Measurements from ENCODE around the gene TCF23. TPM values are rescaled to one million over a fixed set of nuclear protein-coding genes. Genes with fewer than 3 reads are reported as not detected.

The TCF23 gene
- total RNA-seq, 2 donors from 2014 or later, result 8.5 TPM; not detected in 1

GRCh38 chr2:27162151-27163121 is 13.6 kb downstream of the TCF23 start:
- H3K9me3 ChIP-seq, result no peaks in the 10 kb centered on the region
- WGBS, result 89% methylated on average over 15 of the region's 15 CpGs
- no peaks in the 10 kb centered on the region for H3K36me3 ChIP-seq
- TF ChIP-seq, protein P1, sequence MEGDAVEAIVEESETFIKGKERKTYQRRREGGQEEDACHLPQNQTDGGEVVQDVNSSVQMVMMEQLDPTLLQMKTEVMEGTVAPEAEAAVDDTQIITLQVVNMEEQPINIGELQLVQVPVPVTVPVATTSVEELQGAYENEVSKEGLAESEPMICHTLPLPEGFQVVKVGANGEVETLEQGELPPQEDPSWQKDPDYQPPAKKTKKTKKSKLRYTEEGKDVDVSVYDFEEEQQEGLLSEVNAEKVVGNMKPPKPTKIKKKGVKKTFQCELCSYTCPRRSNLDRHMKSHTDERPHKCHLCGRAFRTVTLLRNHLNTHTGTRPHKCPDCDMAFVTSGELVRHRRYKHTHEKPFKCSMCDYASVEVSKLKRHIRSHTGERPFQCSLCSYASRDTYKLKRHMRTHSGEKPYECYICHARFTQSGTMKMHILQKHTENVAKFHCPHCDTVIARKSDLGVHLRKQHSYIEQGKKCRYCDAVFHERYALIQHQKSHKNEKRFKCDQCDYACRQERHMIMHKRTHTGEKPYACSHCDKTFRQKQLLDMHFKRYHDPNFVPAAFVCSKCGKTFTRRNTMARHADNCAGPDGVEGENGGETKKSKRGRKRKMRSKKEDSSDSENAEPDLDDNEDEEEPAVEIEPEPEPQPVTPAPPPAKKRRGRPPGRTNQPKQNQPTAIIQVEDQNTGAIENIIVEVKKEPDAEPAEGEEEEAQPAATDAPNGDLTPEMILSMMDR (IDR thresholded peaks at IDR 0.05), result no peak
- no peak for DNase-seq (ENCODE audit: low spot score)
- no peak overlapping the region for H3K4me3 ChIP-seq
- no peak overlapping the region for H3K27ac ChIP-seq
- H3K27me3 ChIP-seq (replicated peaks; ENCODE audit: insufficient read depth), result no peaks in the 10 kb centered on the region
- no peaks in the 10 kb centered on the region for H3K4me1 ChIP-seq (replicated peaks)
- intact Hi-C loops (cut with DNase I), result no loop called here

DNA sequence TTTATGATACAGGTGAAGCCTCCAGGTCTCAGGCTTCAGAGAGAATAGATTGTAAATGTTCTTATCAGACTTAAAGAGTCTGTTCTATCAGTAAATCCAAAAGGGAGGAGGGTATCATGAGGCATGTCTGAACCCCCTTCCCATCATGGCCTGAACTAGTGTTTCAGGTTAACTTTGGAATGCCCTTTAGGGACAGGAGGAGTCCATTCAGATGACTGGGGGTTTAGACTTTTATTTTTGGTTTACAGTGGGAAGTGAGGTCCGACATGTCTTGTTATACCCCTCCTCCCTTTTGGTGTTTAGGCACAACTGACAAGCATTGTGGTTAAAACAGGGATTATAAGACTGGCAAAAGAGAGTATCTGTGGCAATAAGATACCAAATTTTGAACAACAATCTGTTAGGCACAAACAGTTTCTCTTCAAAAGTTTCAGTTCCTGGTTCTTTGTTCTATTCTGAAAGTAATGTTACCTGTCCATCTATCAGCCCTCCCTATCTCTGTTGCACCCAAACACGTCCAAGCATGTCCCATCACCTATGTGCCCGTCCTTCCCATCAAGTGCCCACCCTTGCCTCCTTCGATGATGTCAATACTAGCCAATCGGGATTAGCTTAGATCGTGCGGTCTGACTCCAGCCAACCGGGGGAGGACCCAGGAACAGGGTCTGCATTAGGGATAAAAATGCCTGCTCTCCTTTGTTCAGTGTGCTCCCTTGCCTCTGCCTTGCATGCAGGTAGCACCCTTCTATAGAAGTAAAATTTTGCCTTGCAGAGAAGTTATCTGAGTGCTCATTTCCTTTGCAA is 16.4 kb downstream of the TCF23 start:
- H3K4me3 ChIP-seq, result no peak overlapping the region
- H3K4me1 ChIP-seq (replicated peaks), result no peaks in the 10 kb centered on the region
- no peak overlapping the region for H3K27ac ChIP-seq
- no peak for DNase-seq (ENCODE audit: low spot score)
- no peaks in the 10 kb centered on the region for H3K27me3 ChIP-seq (replicated peaks; ENCODE audit: insufficient read depth)
- WGBS, result 81% methylated on average over 8 of the region's 8 CpGs
- H3K36me3 ChIP-seq, result no peaks in the 10 kb centered on the region
- intact Hi-C loops (cut with DNase I), result no loop called here
- TF ChIP-seq POLR2AphosphoS5 (IDR thresholded peaks at IDR 0.05) (no peak), POLR2A (IDR thresholded peaks at IDR 0.05) (no peak)
- TF ChIP-seq, protein P1 (IDR thresholded peaks at IDR 0.05), result no peak
- H3K9me3 ChIP-seq, result no peaks in the 10 kb centered on the region

- DNase-seq (ENCODE audit: low spot score), result no peak
- no peaks in the 10 kb centered on the region for H3K9me3 ChIP-seq
- intact Hi-C loops (cut with DNase I), result no loop called here
- no peaks in the 10 kb centered on the region for H3K4me1 ChIP-seq (replicated peaks)
- no peak for TF ChIP-seq POLR2AphosphoS5 (IDR thresholded peaks at IDR 0.05)
- WGBS, result 62% methylated on average over 6 of the region's 6 CpGs
- H3K4me3 ChIP-seq, result no peak overlapping the region
- H3K36me3 ChIP-seq, result no peaks in the 10 kb centered on the region
- no peak overlapping the region for H3K27ac ChIP-seq
- no peaks in the 10 kb centered on the region for H3K27me3 ChIP-seq (replicated peaks; ENCODE audit: insufficient read depth)
Measured at GRCh38 chr2:27170581-27171337, 22.0 kb downstream of the TCF23 start.

DNA sequence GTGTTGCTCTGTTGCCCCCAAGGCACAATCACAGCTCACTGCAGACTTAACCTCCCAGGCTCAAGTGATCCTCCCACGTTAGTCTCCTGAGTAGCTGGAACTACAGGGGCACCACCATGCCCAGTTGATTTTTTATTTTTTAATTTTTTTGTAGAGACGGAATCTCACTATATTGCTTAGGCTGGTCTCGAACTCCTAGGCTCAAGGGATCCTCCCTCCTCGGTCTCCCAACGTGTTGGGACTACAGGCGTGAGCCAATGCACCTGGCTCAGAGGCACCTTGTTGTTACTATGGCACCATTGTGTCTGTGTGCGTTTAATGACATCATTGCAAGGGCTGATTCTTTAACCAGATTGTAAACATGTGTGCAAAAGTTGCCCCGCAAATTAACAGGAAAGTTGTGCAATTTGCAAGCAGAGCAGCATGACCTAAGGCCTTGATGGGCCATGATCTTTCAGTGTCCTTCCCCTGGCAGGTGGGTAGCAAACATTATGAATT is 22.6 kb downstream of the TCF23 start:
- WGBS, result 54% methylated on average over 8 of the region's 8 CpGs
- Histone ChIP-seq H3K4me3 (no peak overlapping the region), H3K36me3 (no peaks in the 10 kb centered on the region), H3K27me3 (replicated peaks; ENCODE audit: insufficient read depth) (no peaks in the 10 kb centered on the region), H3K9me3 (no peaks in the 10 kb centered on the region), H3K4me1 (replicated peaks) (no peaks in the 10 kb centered on the region), H3K27ac (no peak overlapping the region)
- intact Hi-C loops (cut with DNase I), result no loop called here
- no peak for DNase-seq (ENCODE audit: low spot score)
- TF ChIP-seq, protein P1 (IDR thresholded peaks at IDR 0.05), result no peak
- TF ChIP-seq POLR2A (IDR thresholded peaks at IDR 0.05), result no peak
- TF ChIP-seq POLR2AphosphoS5 (IDR thresholded peaks at IDR 0.05), result no peak

DNA sequence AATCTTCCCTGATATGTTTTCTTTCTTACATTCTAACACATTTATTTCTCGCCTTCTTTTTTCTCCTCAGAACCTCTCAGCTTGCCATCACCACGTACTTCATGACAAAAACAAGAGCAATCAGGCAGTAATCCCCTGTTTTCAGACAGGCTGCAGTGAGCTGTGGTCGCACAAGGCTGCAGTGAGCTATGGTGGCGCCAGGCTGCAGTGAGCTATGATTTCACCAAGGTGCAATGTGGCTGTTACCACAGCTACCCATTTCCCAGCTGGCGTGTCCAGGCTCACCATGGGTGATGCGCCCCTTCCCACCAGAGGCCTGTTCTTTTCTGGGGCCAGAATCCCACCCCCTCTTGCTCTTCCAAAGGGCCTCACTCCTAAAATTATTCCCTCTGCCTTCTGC is 25.8 kb downstream of the TCF23 start:
- H3K36me3 ChIP-seq, result no peaks in the 10 kb centered on the region
- no peak overlapping the region for H3K27ac ChIP-seq
- intact Hi-C loops (cut with DNase I), result no loop called here
- H3K4me3 ChIP-seq, result no peak overlapping the region
- DNase-seq (ENCODE audit: low spot score), result no peak
- TF ChIP-seq POLR2A (IDR thresholded peaks at IDR 0.05) (no peak), POLR2AphosphoS5 (IDR thresholded peaks at IDR 0.05) (no peak)
- TF ChIP-seq, protein P1 (IDR thresholded peaks at IDR 0.05), result no peak
- no peaks in the 10 kb centered on the region for H3K4me1 ChIP-seq (replicated peaks)
- 67% methylated on average over 6 of the region's 6 CpGs for WGBS
- no peaks in the 10 kb centered on the region for H3K27me3 ChIP-seq (replicated peaks; ENCODE audit: insufficient read depth)
- H3K9me3 ChIP-seq, result no peaks in the 10 kb centered on the region
